ENCODE measurements around the gene ZNF831. TPM values are rescaled to one million over a fixed set of nuclear protein-coding genes. Genes with fewer than 3 reads are reported as not detected.

ZNF831 gene
- total and polyA plus RNA-seq, 11 donors: 0.02 to 0.77 (median 0.06) TPM; not detected in 2

GRCh38 chr20:59191756-59192532, 28.3 kb downstream of the ZNF831 start:
- Histone ChIP-seq H3K27me3 (peaks cover 0 to 26% (median 13%) of the 10 kb centered on the region in 9 donors), H3K4me3 (no peak overlapping the region), H3K27ac (no peak overlapping the region), H3K36me3 (no peaks in the 10 kb centered on the region), H3K9me3 (no peaks in the 10 kb centered on the region), H3K4me1 (no peaks in the 10 kb centered on the region)
- 56 to 76% (median 70%) methylated on average over 39 to 66 of the region's 66 CpGs for WGBS, 4 donors
- intact Hi-C loops (cut with DNase I): no loop called here
- no peak for TF ChIP-seq CTCF (IDR thresholded peaks at IDR 0.05)
- TF ChIP-seq POLR2A (IDR thresholded peaks at IDR 0.05): no peak
- ATAC-seq (peak in 1 of 4 donors; percentile 29), DNase-seq (no peak)

- Histone ChIP-seq H3K27me3 (peaks cover 0 to 26% (median 13%) of the 10 kb centered on the region in 9 donors), H3K4me3 (no peak overlapping the region), H3K36me3 (no peaks in the 10 kb centered on the region), H3K9me3 (no peaks in the 10 kb centered on the region), H3K27ac (no peak overlapping the region), H3K4me1 (no peaks in the 10 kb centered on the region)
- intact Hi-C loops (cut with DNase I): no loop called here
- DNase-seq (no peak), ATAC-seq (no peak)
- whole genome bisulfite sequencing, 4 donors: 92 to 95% (median 93%) methylated on average over 20 to 25 of the region's 25 CpGs
- TF ChIP-seq POLR2A (IDR thresholded peaks at IDR 0.05) (no peak), CTCF (IDR thresholded peaks at IDR 0.05) (no peak)
These were observed 28.9 kb downstream of the ZNF831 start for GRCh38 chr20:59192533-59192896.

DNA sequence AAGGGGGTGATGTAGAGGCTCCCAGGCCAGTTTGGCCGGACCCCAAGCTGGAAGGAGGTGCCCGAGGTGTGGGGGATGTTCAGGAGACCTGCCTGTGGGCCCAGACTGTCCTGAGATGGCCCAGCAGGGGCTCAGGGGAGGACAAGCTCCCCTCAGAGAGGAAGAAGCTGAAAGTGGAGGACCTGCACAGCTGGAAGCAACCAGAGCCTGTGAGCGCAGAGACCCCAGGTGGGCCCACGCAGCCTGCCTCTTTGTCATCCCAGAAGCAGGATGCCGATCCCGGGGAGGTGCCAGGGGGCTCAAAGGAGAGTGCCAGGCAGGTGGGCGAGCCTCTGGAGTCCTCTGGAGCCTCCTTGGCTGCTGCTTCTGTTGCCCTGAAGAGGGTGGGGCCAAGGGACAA, 29.7 kb downstream of the ZNF831 start:
- DNase-seq: no peak
- 77 to 84% (median 80%) methylated on average over 3 to 7 of the region's 7 CpGs for WGBS, 4 donors
- H3K4me3 ChIP-seq: no peak overlapping the region
- no peaks in the 10 kb centered on the region for H3K9me3 ChIP-seq
- H3K27me3 ChIP-seq: peaks cover 0 to 26% (median 13%) of the 10 kb centered on the region in 9 donors
- H3K4me1 ChIP-seq: no peaks in the 10 kb centered on the region
- no peak for ATAC-seq
- no peak for TF ChIP-seq POLR2A (IDR thresholded peaks at IDR 0.05)
- no peak for TF ChIP-seq CTCF (IDR thresholded peaks at IDR 0.05)
- no peak overlapping the region for H3K27ac ChIP-seq
- H3K36me3 ChIP-seq: no peaks in the 10 kb centered on the region
- intact Hi-C loops (cut with DNase I): no loop called here

GRCh38 chr20:59194023-59194935, 30.7 kb downstream of the ZNF831 start:
- 89 to 95% (median 91%) methylated on average over 21 to 24 of the region's 24 CpGs for WGBS, 4 donors
- TF ChIP-seq CTCF (IDR thresholded peaks at IDR 0.05): no peak
- TF ChIP-seq POLR2A (IDR thresholded peaks at IDR 0.05): no peak
- Histone ChIP-seq H3K4me1 (no peaks in the 10 kb centered on the region), H3K4me3 (no peak overlapping the region), H3K9me3 (peaks cover 0 to 3% (median 0%) of the 10 kb centered on the region in 12 donors), H3K36me3 (no peaks in the 10 kb centered on the region), H3K27me3 (peaks cover 0 to 26% (median 13%) of the 10 kb centered on the region in 9 donors), H3K27ac (no peak overlapping the region)
- intact Hi-C loops (cut with DNase I): no loop called here
- DNase-seq: no peak
- ATAC-seq: no peak

All from heart left ventricle (tissue), 16 donors.